ENCODE results near the gene FSTL4.

DNA sequence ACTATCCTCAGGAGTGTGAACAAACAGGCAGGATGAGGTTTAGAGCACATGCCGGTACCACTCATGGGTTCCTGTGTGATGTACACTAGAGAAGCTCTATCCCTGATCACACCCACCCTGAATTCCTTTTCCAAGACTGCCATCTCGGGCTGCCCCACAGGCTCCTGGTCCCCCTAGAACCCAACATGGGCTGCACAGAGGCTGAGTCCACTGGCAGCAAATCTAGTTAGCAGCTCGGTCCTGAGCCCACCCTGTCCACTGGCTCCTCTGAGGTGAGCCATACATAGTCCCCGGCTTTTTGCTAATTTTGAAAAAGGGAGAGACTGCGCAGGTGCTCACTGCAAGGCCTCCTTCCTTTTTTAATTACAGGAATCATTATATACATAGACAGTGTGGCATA lies 227.0 kb downstream of the FSTL4 start:
- TF ChIP-seq, protein P1, sequence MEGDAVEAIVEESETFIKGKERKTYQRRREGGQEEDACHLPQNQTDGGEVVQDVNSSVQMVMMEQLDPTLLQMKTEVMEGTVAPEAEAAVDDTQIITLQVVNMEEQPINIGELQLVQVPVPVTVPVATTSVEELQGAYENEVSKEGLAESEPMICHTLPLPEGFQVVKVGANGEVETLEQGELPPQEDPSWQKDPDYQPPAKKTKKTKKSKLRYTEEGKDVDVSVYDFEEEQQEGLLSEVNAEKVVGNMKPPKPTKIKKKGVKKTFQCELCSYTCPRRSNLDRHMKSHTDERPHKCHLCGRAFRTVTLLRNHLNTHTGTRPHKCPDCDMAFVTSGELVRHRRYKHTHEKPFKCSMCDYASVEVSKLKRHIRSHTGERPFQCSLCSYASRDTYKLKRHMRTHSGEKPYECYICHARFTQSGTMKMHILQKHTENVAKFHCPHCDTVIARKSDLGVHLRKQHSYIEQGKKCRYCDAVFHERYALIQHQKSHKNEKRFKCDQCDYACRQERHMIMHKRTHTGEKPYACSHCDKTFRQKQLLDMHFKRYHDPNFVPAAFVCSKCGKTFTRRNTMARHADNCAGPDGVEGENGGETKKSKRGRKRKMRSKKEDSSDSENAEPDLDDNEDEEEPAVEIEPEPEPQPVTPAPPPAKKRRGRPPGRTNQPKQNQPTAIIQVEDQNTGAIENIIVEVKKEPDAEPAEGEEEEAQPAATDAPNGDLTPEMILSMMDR (IDR thresholded peaks at IDR 0.05): no peak
- no peak for TF ChIP-seq POLR2A (IDR thresholded peaks at IDR 0.05; ENCODE audit: low read depth)
- TF ChIP-seq POLR2AphosphoS5 (IDR thresholded peaks at IDR 0.05): no peak
